ENCODE results near the gene TBCD. TPM values are rescaled to one million over a fixed set of nuclear protein-coding genes. Genes with fewer than 3 reads are reported as not detected.

Gene TBCD
- total RNA-seq, 1 donor, result 22.5 TPM

GRCh38 chr17:82921426-82921825 is 169.6 kb downstream of the TBCD start:
- DNase-seq (ENCODE audit: low read depth), result no peak
- H3K4me3 ChIP-seq (ENCODE audit: low read depth, low read length), result no peak overlapping the region
- TF ChIP-seq CTCF (IDR thresholded peaks at IDR 0.05; ENCODE audit: insufficient read depth, low read depth, low read length), result no peak

GRCh38 chr17:82922646-82923045 is 170.8 kb downstream of the TBCD start:
- TF ChIP-seq CTCF (IDR thresholded peaks at IDR 0.05; ENCODE audit: insufficient read depth, low read depth, low read length), result no peak
- no peak for DNase-seq (ENCODE audit: low read depth)

GRCh38 chr17:82923366-82924113 is 171.7 kb downstream of the TBCD start:
- TF ChIP-seq CTCF (IDR thresholded peaks at IDR 0.05; ENCODE audit: insufficient read depth, low read depth, low read length), result no peak
- H3K4me3 ChIP-seq (ENCODE audit: low read depth, low read length), result no peak overlapping the region
- DNase-seq (ENCODE audit: low read depth), result no peak

More at GRCh38 chr17:82922646-82923045, 170.8 kb downstream of the TBCD start:
- H3K4me3 ChIP-seq (ENCODE audit: low read depth, low read length), result no peak overlapping the region

GRCh38 chr17:82924214-82924613 is 172.3 kb downstream of the TBCD start:
- H3K4me3 ChIP-seq (ENCODE audit: low read depth, low read length), result no peak overlapping the region
- DNase-seq (ENCODE audit: low read depth), result no peak
- no peak for TF ChIP-seq CTCF (IDR thresholded peaks at IDR 0.05; ENCODE audit: insufficient read depth, low read depth, low read length)

- DNase-seq (ENCODE audit: low read depth), result no peak
- TF ChIP-seq CTCF (IDR thresholded peaks at IDR 0.05; ENCODE audit: insufficient read depth, low read depth, low read length), result no peak
- H3K4me3 ChIP-seq (ENCODE audit: low read depth, low read length), result no peak overlapping the region
Observed at GRCh38 chr17:82924812-82925211, 172.9 kb downstream of the TBCD start.

- no peak for TF ChIP-seq CTCF (IDR thresholded peaks at IDR 0.05; ENCODE audit: insufficient read depth, low read depth, low read length)
- H3K4me3 ChIP-seq (ENCODE audit: low read depth, low read length), result no peak overlapping the region
- no peak for DNase-seq (ENCODE audit: low read depth)
Observed at GRCh38 chr17:82925336-82925735, 173.5 kb downstream of the TBCD start.

- no peak overlapping the region for H3K4me3 ChIP-seq (ENCODE audit: low read depth, low read length)
- DNase-seq (ENCODE audit: low read depth), result no peak
- TF ChIP-seq CTCF (IDR thresholded peaks at IDR 0.05; ENCODE audit: insufficient read depth, low read depth, low read length), result no peak
Observed at GRCh38 chr17:82926081-82926480, 174.2 kb downstream of the TBCD start.
